ENCODE results near the gene CLDN9.
"Not testable (repeated sequence)": the region's sequence is repeated elsewhere in the genome, so short reads cannot be mapped to it uniquely, and the experiment has no call there.

CLDN9 gene

DNA sequence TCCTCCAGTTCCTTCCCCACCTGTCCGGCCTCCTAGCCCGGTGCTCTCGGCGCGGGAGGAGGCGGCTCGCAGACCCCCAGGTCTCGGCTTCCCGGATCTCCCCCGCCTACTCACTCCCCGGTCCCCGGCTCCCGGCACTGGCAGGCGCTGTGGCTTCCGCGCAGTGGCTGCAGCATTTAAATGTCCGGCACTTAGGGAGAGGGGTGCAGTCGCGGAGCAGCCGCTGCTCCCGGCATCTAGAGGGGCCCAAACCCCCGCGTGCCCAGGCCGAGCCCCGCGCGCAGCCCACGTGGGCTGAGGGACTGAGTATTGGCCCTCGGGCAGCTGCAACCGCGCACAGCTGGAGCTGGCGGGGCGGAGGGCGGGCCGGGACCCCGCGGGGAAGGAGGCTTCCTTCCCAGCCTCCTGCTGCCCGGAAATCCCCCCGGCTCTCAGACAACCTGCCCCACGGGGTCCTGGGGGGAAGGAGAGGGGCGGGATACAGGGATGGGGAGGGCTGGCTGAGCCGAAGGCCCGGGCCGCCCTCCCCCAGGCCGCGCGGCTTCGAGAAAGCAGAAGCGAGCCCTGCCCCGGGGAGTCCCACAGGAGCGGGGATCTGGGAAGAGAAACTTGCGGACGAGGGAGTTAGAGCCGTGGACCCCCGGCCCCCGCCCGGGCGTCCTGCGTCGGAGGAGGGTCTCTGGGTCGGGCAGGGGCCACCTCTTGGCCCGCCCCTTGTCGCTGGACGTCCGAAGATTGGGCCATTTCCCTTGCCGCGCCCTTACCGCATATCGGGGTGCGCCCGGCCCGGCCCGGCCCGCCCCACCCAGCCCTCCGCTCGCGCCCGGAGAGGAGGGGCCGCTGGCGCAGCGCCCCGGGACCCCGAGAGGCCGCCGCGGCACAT lies 33.3 kb downstream of the CLDN9 start, which contains the start of gene MMP25:
MMP25 (plus strand) TSS at position 804 of the 883 bp plus-strand sequence. CDS start 357 bp downstream, outside the sequence.
- H3K9ac ChIP-seq (ENCODE audit: low read length): no peak within 1 kb of the TSS
- peaks cover 52% of the 10 kb centered on the region for H3K27me3 ChIP-seq (replicated peaks; ENCODE audit: control insufficient read depth, insufficient read depth, low read length)
- peaks cover 2% of the 10 kb centered on the region for H3K4me1 ChIP-seq (ENCODE audit: control insufficient read depth, insufficient read depth, low read length)
- H3K9me3 ChIP-seq (ENCODE audit: control insufficient read depth, low read length): no peaks in the 10 kb centered on the region
- H3K36me3 ChIP-seq (ENCODE audit: control insufficient read depth, insufficient read depth, low read length, severe bottlenecking): no peaks in the 10 kb centered on the region
- H3K4me3 ChIP-seq (ENCODE audit: low read length): peak within 1 kb of the TSS; percentile 56
- peak; percentile 30 for DNase-seq (ENCODE audit: low read depth)

DNA sequence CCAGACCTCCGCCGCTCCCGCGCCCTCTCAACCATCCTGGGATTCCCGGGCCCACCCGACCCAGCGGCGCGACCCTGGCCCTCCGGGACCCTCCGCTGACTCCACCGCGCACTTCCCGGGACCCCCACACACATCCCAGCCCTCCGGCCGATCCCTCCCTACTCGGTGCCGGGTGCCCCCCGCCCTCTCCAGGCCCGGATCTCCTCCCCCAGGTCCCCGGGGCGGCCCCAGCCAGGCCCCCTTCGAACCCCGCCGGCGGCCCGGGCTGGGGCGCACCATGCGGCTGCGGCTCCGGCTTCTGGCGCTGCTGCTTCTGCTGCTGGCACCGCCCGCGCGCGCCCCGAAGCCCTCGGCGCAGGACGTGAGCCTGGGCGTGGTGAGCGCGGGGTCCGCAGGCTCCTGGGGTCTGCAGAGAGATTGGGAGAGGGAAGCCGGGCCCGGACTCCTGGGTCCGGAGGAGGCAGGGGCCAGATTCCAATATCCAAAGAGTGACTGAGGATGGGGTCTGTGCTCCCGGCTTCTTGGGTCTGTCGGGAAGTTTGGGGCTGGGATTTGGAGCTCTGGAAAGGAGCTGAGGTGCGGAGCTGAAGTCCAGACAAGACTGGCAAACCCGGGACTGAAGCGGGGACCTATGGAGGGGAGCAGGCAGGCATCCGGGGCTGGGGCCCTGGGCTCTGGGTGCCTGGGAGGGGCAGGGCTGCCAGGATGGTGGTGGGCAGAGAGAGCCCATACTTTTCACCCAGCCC lies 34.1 kb downstream of the CLDN9 start:
- no peak overlapping the region for H3K9ac ChIP-seq (ENCODE audit: low read length)
- H3K4me1 ChIP-seq (ENCODE audit: control insufficient read depth, insufficient read depth, low read length): peaks cover 2% of the 10 kb centered on the region
- H3K9me3 ChIP-seq (ENCODE audit: control insufficient read depth, low read length): no peaks in the 10 kb centered on the region
- DNase-seq (ENCODE audit: low read depth): no peak
- H3K36me3 ChIP-seq (ENCODE audit: control insufficient read depth, insufficient read depth, low read length, severe bottlenecking): no peaks in the 10 kb centered on the region
- peaks cover 59% of the 10 kb centered on the region for H3K27me3 ChIP-seq (replicated peaks; ENCODE audit: control insufficient read depth, insufficient read depth, low read length)
- no peak overlapping the region for H3K4me3 ChIP-seq (ENCODE audit: low read length)

- Histone ChIP-seq H3K9me3 (ENCODE audit: control insufficient read depth, low read length) (no peaks in the 10 kb centered on the region), H3K4me1 (ENCODE audit: control insufficient read depth, insufficient read depth, low read length) (peaks cover 2% of the 10 kb centered on the region)
Measured at GRCh38 chr16:3047387-3047720, 34.6 kb downstream of the CLDN9 start.

GRCh38 chr16:3049921-3050481 lies 37.3 kb downstream of the CLDN9 start:
- no peaks in the 10 kb centered on the region for H3K36me3 ChIP-seq (ENCODE audit: control insufficient read depth, insufficient read depth, low read length, severe bottlenecking)
- no peak overlapping the region for H3K4me3 ChIP-seq (ENCODE audit: low read length)
- peaks cover 2% of the 10 kb centered on the region for H3K4me1 ChIP-seq (ENCODE audit: control insufficient read depth, insufficient read depth, low read length)
- no peak for DNase-seq (ENCODE audit: low read depth)
- H3K27me3 ChIP-seq (replicated peaks; ENCODE audit: control insufficient read depth, insufficient read depth, low read length): peaks cover 51% of the 10 kb centered on the region
- H3K9ac ChIP-seq (ENCODE audit: low read length): no peak overlapping the region
- H3K9me3 ChIP-seq (ENCODE audit: control insufficient read depth, low read length): no peaks in the 10 kb centered on the region

More at GRCh38 chr16:3047387-3047720, 34.6 kb downstream of the CLDN9 start:
- DNase-seq (ENCODE audit: low read depth): no peak
- no peaks in the 10 kb centered on the region for H3K36me3 ChIP-seq (ENCODE audit: control insufficient read depth, insufficient read depth, low read length, severe bottlenecking)
- H3K27me3 ChIP-seq (replicated peaks; ENCODE audit: control insufficient read depth, insufficient read depth, low read length): peaks cover 63% of the 10 kb centered on the region
- H3K4me3 ChIP-seq (ENCODE audit: low read length): no peak overlapping the region
- no peak overlapping the region for H3K9ac ChIP-seq (ENCODE audit: low read length)

GRCh38 chr16:3050487-3050886 lies 37.8 kb downstream of the CLDN9 start:
- Histone ChIP-seq H3K9me3 (ENCODE audit: control insufficient read depth, low read length) (no peaks in the 10 kb centered on the region), H3K4me1 (ENCODE audit: control insufficient read depth, insufficient read depth, low read length) (peaks cover 2% of the 10 kb centered on the region), H3K4me3 (ENCODE audit: low read length) (no peak overlapping the region), H3K36me3 (ENCODE audit: control insufficient read depth, insufficient read depth, low read length, severe bottlenecking) (no peaks in the 10 kb centered on the region), H3K27me3 (replicated peaks; ENCODE audit: control insufficient read depth, insufficient read depth, low read length) (peaks cover 51% of the 10 kb centered on the region), H3K9ac (ENCODE audit: low read length) (no peak overlapping the region)
- DNase-seq (ENCODE audit: low read depth): no peak

DNA sequence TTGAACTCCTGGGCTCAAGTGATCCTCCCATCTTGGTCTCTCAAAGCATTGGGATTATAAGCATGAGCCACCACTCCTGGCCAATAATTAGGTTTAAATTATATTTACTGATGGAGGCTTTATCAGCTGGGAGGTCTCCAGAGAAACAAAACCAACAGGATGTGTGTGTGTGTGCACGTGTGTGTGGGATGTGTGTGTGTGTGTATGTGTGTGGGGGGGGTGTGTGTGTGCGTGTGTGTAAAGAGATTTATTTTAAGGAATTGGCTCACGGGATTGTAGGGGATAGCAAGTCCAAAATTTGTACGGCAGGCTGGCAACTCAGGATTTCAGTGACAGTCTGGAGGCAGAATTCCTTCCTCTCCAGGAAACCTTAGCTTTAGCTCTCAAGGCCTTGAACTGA lies 38.3 kb downstream of the CLDN9 start:
- H3K4me3 ChIP-seq (ENCODE audit: low read length): no peak overlapping the region
- DNase-seq (ENCODE audit: low read depth): no peak
- no peaks in the 10 kb centered on the region for H3K4me1 ChIP-seq (ENCODE audit: control insufficient read depth, insufficient read depth, low read length)
- H3K36me3 ChIP-seq (ENCODE audit: control insufficient read depth, insufficient read depth, low read length, severe bottlenecking): no peaks in the 10 kb centered on the region
- no peak overlapping the region for H3K9ac ChIP-seq (ENCODE audit: low read length)
- H3K27me3 ChIP-seq (replicated peaks; ENCODE audit: control insufficient read depth, insufficient read depth, low read length): peaks cover 51% of the 10 kb centered on the region
- no peaks in the 10 kb centered on the region for H3K9me3 ChIP-seq (ENCODE audit: control insufficient read depth, low read length)

DNA sequence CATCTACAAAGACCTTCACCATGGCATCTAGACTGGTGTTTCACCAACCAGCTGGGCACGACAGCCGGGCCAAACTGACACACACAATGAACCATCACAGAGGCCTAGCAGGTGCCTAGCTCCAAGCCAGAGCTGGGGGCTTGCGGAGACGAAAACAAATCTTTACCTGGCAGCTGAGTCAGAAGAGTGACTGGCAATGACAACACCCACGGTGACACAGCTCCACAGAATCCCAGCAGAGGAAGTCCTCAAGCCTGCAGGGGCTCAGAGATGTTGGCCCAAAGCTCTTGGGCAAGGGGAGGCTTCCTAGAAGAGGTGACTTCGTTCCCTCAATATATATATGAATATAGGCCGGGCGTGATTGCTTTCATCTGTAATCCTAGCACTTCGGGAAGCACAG lies 38.8 kb downstream of the CLDN9 start:
- DNase-seq (ENCODE audit: low read depth): no peak
- no peaks in the 10 kb centered on the region for H3K4me1 ChIP-seq (ENCODE audit: control insufficient read depth, insufficient read depth, low read length)

GRCh38 chr16:3052571-3053329 lies 40.0 kb downstream of the CLDN9 start:
- not testable (repeated sequence) for H3K4me1 ChIP-seq (ENCODE audit: control insufficient read depth, insufficient read depth, low read length); H3K9ac ChIP-seq (ENCODE audit: low read length); H3K9me3 ChIP-seq (ENCODE audit: control insufficient read depth, low read length); H3K4me3 ChIP-seq (ENCODE audit: low read length); H3K36me3 ChIP-seq (ENCODE audit: control insufficient read depth, insufficient read depth, low read length, severe bottlenecking); DNase-seq (ENCODE audit: low read depth)
- H3K27me3 ChIP-seq (replicated peaks; ENCODE audit: control insufficient read depth, insufficient read depth, low read length): peaks cover 42% of the 10 kb centered on the region

More for the DNA sequence above, 38.8 kb downstream of the CLDN9 start:
- Histone ChIP-seq H3K9me3 (ENCODE audit: control insufficient read depth, low read length) (no peaks in the 10 kb centered on the region), H3K36me3 (ENCODE audit: control insufficient read depth, insufficient read depth, low read length, severe bottlenecking) (no peaks in the 10 kb centered on the region), H3K4me3 (ENCODE audit: low read length) (no peak overlapping the region), H3K9ac (ENCODE audit: low read length) (no peak overlapping the region), H3K27me3 (replicated peaks; ENCODE audit: control insufficient read depth, insufficient read depth, low read length) (peaks cover 51% of the 10 kb centered on the region)

GRCh38 chr16:3053330-3053710 lies 40.6 kb downstream of the CLDN9 start:
- not testable (repeated sequence) for H3K4me1 ChIP-seq (ENCODE audit: control insufficient read depth, insufficient read depth, low read length); H3K4me3 ChIP-seq (ENCODE audit: low read length); H3K9me3 ChIP-seq (ENCODE audit: control insufficient read depth, low read length); DNase-seq (ENCODE audit: low read depth); H3K36me3 ChIP-seq (ENCODE audit: control insufficient read depth, insufficient read depth, low read length, severe bottlenecking); H3K9ac ChIP-seq (ENCODE audit: low read length)
- peaks cover 38% of the 10 kb centered on the region for H3K27me3 ChIP-seq (replicated peaks; ENCODE audit: control insufficient read depth, insufficient read depth, low read length)

DNA sequence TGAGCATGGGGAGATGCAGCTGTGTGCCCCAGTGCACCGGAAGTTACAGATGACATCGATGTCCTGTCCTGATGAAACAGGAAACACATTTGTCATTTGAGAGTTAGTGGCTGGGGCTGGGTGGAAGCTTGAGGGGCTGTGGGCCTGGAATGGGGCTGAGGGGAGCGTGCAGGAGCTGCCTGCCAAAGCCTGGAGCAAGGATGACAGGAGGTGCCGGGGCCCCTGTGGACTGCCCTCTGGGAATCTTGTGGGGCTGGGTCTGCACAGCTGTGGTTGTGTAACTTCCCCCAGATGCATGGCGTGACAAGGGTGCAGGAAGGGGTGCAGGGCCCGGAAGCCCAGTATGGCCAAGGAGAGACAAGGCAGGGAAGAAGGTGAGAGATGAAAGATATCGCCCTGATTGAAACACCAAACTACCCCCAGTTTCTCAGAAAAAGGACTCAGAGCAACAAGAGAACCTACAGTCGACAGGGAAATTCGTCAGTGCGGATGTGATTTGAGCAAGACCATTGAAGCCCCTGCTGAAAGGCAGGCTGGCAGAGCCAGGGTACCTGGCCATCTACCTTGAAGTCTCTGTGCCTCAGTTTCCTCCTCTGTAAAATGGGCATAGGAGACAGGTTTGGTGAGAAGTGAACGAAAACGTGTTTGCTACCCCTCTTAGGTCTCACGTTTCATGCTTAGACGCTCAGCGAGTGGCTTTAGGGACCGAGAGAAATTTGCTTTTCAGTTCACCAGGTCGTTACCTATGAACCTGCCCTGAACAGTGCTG lies 42.4 kb downstream of the CLDN9 start:
- H3K9me3 ChIP-seq (ENCODE audit: control insufficient read depth, low read length): no peaks in the 10 kb centered on the region
- no peak overlapping the region for H3K9ac ChIP-seq (ENCODE audit: low read length)
- DNase-seq (ENCODE audit: low read depth): no peak
- H3K4me1 ChIP-seq (ENCODE audit: control insufficient read depth, insufficient read depth, low read length): peaks cover 8% of the 10 kb centered on the region
- H3K36me3 ChIP-seq (ENCODE audit: control insufficient read depth, insufficient read depth, low read length, severe bottlenecking): no peaks in the 10 kb centered on the region
- H3K4me3 ChIP-seq (ENCODE audit: low read length): no peak overlapping the region
- peaks cover 20% of the 10 kb centered on the region for H3K27me3 ChIP-seq (replicated peaks; ENCODE audit: control insufficient read depth, insufficient read depth, low read length)

Measured in adipocyte (in vitro differentiated cells).